ENCODE data around the gene ECHDC3.
A peak's percentile ranks its signal among the peaks of the same experiment; 100 is the strongest.
"Not testable (repeated sequence)": the region's sequence is repeated elsewhere in the genome, so short reads cannot be mapped to it uniquely, and the experiment has no call there.

The ECHDC3 gene

GRCh38 chr10:11707624-11708350 lies 34.4 kb upstream of the ECHDC3 start:
- DNase-seq, result no peak
- TF ChIP-seq GATA1 (IDR thresholded peaks at IDR 0.05; ENCODE audit: low read depth, low read length) (no peak), POLR2A (IDR thresholded peaks at IDR 0.05; ENCODE audit: low read length) (no peak)

GRCh38 chr10:11708801-11709200 lies 33.4 kb upstream of the ECHDC3 start:
- not testable (repeated sequence) for DNase-seq

GRCh38 chr10:11712744-11713143 lies 29.4 kb upstream of the ECHDC3 start:
- no peak for DNase-seq
- TF ChIP-seq POLR2A (IDR thresholded peaks at IDR 0.05; ENCODE audit: low read length) (no peak), GATA1 (IDR thresholded peaks at IDR 0.05; ENCODE audit: low read depth, low read length) (no peak)

DNA sequence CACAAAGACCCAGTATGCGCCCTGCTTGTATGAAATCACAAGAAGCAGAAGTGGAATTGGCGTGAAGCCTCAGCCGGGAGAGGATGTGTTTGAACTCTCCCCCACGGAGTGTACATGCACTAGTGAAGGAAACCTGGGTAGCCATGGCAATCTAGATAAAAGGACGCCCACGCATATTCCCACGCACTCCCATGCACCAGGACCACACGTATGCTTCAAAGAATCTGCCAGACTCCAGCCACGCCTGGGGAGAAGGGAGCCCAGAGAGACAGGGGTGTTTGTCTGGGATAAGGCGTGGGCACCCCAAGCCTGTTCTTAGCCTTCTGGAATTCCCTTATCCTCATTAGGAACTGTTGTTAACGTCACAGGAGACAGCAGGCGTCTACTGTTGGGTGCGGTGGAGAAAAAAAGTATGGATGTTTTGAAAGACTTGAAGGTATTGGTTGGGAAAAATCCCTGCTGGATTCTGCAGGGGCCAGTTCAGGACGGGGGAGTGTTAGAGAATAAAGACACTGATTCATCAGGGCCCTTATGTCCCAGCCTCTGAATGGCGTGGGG lies 28.9 kb upstream of the ECHDC3 start:
- peak; percentile 16 for DNase-seq
- TF ChIP-seq POLR2A (IDR thresholded peaks at IDR 0.05; ENCODE audit: low read length) (no peak), GATA1 (IDR thresholded peaks at IDR 0.05; ENCODE audit: low read depth, low read length) (no peak)

GRCh38 chr10:11713963-11714362 lies 28.2 kb upstream of the ECHDC3 start:
- no peak for DNase-seq
- TF ChIP-seq GATA1 (IDR thresholded peaks at IDR 0.05; ENCODE audit: low read depth, low read length), result no peak
- TF ChIP-seq POLR2A (IDR thresholded peaks at IDR 0.05; ENCODE audit: low read length), result no peak

GRCh38 chr10:11714750-11715365 lies 27.3 kb upstream of the ECHDC3 start:
- TF ChIP-seq GATA1 (IDR thresholded peaks at IDR 0.05; ENCODE audit: low read depth, low read length) (no peak), POLR2A (IDR thresholded peaks at IDR 0.05; ENCODE audit: low read length) (no peak)

GRCh38 chr10:11715815-11716494 lies 26.2 kb upstream of the ECHDC3 start:
- DNase-seq, result no peak

More at GRCh38 chr10:11714750-11715365, 27.3 kb upstream of the ECHDC3 start:
- no peak for DNase-seq

GRCh38 chr10:11716686-11717085 lies 25.5 kb upstream of the ECHDC3 start:
- no peak for DNase-seq
- TF ChIP-seq POLR2A (IDR thresholded peaks at IDR 0.05; ENCODE audit: low read length), result no peak

More at GRCh38 chr10:11715815-11716494, 26.2 kb upstream of the ECHDC3 start:
- no peak for TF ChIP-seq GATA1 (IDR thresholded peaks at IDR 0.05; ENCODE audit: low read depth, low read length)
- no peak for TF ChIP-seq POLR2A (IDR thresholded peaks at IDR 0.05; ENCODE audit: low read length)

DNA sequence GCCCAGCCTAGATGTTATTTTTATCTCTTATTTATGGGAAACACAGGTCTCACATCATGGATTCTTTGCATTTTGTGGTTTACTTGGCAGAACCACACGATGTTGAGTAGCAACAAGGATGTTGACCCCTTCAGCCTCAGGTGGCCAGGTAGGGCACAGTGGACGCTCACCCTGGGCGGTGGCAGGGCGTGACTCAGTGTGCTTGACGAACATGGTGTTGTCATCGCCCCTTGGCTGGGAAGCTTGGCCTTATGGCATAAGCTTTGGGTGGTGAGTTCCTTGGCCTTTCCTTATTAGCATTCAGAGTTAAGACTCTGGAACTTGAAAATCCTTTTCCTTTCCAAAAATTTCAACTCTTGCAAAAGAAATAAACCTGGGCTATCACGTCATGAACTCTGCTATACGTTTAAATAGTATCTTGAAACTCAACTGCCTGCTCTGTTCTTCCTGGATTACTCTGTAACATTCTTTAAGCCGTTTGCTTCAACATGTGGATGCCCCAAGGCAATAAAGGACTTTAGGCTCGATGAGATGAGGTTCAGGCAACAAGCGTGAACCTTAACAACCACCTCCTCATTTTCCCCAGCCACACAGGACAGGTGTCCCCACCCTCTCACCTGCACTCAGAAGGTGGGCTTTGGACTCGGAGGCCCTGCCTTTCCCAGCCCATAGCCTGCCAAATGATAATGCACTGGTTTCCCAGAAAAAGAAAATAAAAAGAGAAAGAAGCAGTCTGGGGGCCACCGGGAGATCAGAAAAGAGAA lies 22.5 kb upstream of the ECHDC3 start:
- TF ChIP-seq POLR2A (IDR thresholded peaks at IDR 0.05; ENCODE audit: low read length), result no peak
- no peak for TF ChIP-seq GATA1 (IDR thresholded peaks at IDR 0.05; ENCODE audit: low read depth, low read length)
- no peak for DNase-seq

GRCh38 chr10:11720260-11720741 lies 21.9 kb upstream of the ECHDC3 start:
- TF ChIP-seq POLR2A (IDR thresholded peaks at IDR 0.05; ENCODE audit: low read length), result no peak
- no peak for TF ChIP-seq GATA1 (IDR thresholded peaks at IDR 0.05; ENCODE audit: low read depth, low read length)
- no peak for DNase-seq

- DNase-seq, result no peak
- TF ChIP-seq POLR2A (IDR thresholded peaks at IDR 0.05; ENCODE audit: low read length), result no peak
- no peak for TF ChIP-seq GATA1 (IDR thresholded peaks at IDR 0.05; ENCODE audit: low read depth, low read length)
Observed at GRCh38 chr10:11721806-11722205, 20.4 kb upstream of the ECHDC3 start.

- DNase-seq, result no peak
- TF ChIP-seq GATA1 (IDR thresholded peaks at IDR 0.05; ENCODE audit: low read depth, low read length) (no peak), POLR2A (IDR thresholded peaks at IDR 0.05; ENCODE audit: low read length) (no peak)
Observed at GRCh38 chr10:11723359-11723758, 18.8 kb upstream of the ECHDC3 start.

DNA sequence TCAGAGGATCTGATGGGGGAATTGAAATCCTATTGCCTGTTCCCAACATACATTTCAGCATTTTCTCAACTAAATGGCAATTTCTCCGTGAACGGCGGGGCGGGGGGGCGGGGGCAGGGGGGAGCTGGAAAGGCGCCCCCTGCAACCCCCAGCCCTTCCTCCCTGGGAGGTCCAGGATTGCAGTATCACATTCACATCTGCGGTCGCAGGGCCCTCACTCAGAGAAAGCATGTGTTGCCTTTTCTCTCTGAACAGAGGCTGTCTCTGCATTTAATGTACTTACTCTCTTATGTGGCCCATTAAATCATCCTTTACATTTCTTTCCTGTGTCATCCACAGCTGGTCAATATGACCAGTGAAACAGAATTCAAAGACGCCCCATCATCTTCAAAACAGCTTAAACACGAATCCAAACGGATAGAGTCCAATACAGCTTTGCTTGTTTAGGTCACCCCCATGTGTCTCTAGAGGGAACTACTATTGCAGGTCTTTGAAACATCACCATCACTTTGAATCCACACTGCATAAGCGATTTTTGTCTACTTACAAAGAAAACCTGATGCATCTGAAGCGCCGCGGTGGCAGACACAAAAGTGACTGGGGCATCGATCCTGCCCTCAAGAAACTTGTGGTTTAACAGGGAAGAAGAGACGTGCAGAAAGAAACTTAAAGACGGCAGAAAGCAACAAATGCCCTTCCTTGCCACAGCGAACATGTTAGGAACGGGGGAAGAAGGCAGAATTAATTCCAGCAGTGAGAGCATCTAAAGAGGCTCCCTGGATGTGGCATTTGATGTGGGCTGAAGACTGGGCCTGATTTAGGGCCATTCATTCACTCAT lies 17.0 kb upstream of the ECHDC3 start:
- DNase-seq, result peak; percentile 72 to 78
- TF ChIP-seq POLR2A (IDR thresholded peaks at IDR 0.05; ENCODE audit: low read length) (no peak), GATA1 (IDR thresholded peaks at IDR 0.05; ENCODE audit: low read depth, low read length) (no peak)

Data from erythroblast (primary cell).